GM19099 (cell line): Measurements from ENCODE around the gene PLCG2.

Source experiments
- POLR2A ChIP-seq: IDR thresholded peaks from 3 replicates; pipeline ENCODE4 v1.6.1; 2011; ENCODE audit warnings: low read depth; ENCODE audit not compliant: insufficient read length; ENCODE audit errors: extremely low read depth

PLCG2 gene

GRCh38 chr16:81882559-81882958, 103.5 kb downstream of the PLCG2 start:
- TF ChIP-seq POLR2A = no peak

- TF ChIP-seq POLR2A = no peak
Observed at GRCh38 chr16:81883235-81883634, 104.1 kb downstream of the PLCG2 start.

- no peak for TF ChIP-seq POLR2A
Observed at GRCh38 chr16:81885976-81886586, 107.0 kb downstream of the PLCG2 start.

GRCh38 chr16:81888520-81889394, 109.7 kb downstream of the PLCG2 start:
- no peak for TF ChIP-seq POLR2A

DNA sequence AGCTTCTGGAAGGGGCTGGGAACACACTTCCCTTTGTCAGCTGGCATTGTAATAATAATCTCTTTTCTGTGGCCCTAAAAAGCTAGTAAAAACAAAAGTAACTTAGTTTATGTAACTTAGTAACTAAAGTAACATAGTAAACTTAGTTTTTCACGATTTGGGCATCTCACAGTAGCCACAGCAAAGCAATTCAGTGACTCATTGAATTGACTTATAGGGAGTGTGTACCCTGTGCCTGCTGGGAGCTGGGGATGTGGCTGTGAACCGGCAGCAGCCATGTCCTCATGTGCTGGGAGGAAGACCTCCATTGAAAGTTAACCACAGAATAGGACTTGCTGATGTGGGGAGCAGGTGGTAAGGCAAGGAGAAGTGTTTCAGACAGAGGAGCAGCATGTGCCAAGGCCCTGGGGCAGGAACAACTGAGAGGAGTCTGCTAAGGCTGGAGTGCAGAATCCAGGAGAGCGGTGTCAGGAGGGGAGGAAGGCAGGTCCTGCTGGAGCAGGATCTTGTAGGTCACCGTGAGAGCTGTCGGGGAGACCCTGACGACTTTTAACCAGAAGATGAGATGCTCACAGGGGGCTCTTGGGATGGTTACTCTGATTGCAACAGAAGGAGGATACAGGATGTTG, 112.8 kb downstream of the PLCG2 start:
- no peak for TF ChIP-seq POLR2A

DNA sequence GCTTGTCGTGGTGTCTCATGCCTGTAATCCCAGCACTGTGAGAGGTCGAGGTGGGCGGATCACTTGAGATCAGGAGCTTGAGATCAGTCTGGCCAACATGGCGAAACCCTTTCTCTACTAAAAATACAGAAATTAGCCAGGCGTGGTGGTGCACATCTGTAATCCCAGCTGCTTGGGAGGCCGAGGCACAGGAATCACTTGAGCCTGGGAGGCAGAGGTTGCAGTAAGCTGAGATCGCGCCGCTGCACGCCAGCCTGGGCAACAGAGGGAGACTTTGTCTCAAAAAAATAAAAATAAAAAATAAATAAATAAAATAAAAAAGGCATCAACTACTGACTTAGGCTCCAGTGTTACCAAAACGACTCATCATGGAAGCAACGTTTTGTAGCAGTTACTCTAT, 115.5 kb downstream of the PLCG2 start:
- TF ChIP-seq POLR2A = no peak

DNA sequence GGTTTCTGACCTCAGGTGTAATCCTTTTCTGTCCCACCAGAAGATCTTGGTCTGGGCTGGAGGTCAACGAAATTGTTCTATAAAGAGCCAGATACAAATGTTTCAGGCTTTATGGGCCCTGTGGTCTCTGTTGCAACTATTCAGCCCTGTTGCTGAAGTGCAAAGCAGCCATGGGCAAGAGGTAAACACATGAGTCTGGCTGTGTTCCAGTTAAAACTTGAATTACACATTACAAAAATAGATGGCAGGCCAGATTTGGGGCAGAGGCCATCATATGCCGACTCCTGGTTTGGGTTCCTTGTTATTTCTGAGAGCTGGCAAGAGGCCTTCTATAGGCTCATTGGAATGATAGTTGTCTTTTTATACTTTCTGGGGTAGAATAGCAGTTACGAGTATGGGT, 117.8 kb downstream of the PLCG2 start:
- TF ChIP-seq POLR2A = no peak

- TF ChIP-seq POLR2A = no peak
Observed at GRCh38 chr16:81899601-81900000, 120.5 kb downstream of the PLCG2 start.

DNA sequence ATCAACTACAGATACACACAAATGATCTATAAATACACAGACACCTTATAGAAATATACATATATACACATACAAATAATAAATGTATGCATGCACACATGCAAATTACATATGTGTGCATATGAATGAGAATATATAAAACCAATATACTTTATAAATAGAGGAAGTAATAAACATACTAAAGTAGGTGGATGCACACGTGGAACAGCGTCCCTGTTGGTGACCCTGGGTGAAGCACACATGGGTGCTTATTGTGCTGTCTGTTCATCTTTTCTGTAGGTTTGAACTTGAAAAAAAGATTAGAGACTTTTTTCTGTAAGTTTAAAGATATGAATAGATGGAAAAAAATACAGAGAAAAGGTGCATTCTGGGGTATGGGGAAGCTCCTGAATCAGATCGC, 120.9 kb downstream of the PLCG2 start:
- no peak for TF ChIP-seq POLR2A

DNA sequence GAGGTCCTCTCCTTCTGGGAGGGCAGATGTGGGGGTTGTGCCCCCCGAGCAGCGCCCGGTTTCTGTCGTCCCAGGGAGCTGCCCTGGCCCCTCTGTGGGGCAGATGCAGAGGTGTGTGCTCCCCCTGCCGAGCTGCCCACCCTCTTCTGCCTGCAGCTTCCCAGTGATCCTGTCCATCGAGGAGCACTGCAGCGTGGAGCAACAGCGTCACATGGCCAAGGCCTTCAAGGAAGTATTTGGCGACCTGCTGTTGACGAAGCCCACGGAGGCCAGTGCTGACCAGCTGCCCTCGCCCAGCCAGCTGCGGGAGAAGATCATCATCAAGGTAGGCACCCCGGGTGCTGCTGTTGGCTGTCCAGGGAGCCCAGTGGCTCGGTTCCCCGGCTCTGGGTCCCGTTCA, 121.4 kb downstream of the PLCG2 start:
- no peak for TF ChIP-seq POLR2A

DNA sequence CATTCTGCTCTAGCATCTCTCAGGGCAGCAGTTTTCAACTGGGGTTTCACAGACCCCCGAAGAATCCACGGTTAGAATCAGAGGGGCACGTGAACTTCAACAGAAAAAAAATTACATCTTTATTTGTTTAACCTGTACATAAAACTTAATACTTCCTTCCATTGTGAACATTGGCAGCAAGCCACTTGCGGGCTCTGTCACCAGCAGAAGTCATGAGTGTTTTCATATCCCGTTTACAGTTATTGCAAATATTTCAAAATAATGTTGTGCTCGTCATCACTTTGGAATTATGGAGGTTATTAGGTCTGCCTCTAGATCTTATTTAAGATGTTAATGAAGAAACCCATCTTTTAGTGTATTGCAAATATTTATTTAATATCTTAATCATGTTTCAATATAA, 122.4 kb downstream of the PLCG2 start:
- TF ChIP-seq POLR2A = no peak

DNA sequence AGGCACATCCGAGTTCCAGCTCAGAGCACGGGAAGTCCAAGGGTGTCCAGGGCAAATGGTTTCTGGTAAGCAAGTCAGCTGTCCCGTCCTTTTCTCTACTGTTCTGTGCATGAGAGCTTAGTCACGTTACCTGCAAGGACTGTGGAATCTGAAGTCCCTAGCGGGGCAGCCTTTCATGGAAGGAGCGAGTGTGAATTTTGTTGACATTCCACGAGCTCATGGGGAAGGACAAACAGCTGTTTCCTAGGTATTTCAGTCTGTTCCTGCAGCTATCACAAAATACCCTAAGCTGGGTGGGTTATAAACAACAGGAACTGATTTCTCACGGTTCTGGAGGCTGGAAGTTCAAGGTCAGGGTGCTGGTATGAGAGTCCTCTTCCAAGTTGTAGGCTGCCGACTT, 122.9 kb downstream of the PLCG2 start:
- no peak for TF ChIP-seq POLR2A

GRCh38 chr16:81904320-81904719, 125.2 kb downstream of the PLCG2 start:
- no peak for TF ChIP-seq POLR2A

- TF ChIP-seq POLR2A = no peak
Observed at GRCh38 chr16:81905277-81905676, 126.2 kb downstream of the PLCG2 start.

GRCh38 chr16:81907681-81908080, 128.6 kb downstream of the PLCG2 start:
- TF ChIP-seq POLR2A = no peak

GRCh38 chr16:81908466-81909262, 129.6 kb downstream of the PLCG2 start:
- no peak for TF ChIP-seq POLR2A

- TF ChIP-seq POLR2A = no peak
Observed at GRCh38 chr16:81910366-81910885, 131.3 kb downstream of the PLCG2 start.
